ENCODE data around the gene MERTK.
"Not testable (repeated sequence)": the region's sequence is repeated elsewhere in the genome, so short reads cannot be mapped to it uniquely, and the experiment has no call there.

DNA sequence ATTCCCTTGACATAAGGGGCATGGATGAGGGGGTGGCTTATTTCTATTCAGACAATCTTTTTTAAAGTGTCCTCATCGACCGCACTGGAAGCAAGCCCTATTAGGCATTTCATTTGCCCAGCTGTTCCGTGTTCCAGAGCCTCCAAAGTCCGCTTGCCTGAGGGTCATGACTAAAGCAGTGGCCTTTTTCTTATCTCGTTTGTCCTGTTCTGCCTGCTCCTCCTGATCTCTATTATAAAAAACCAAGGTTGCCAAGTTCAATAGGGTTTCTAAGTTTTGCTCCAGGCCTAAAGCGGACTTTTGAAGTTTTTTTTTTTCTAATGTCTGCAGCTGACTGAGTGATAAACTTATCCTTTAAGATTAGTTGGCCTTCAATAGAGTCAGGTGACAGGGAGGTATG, 143.1 kb downstream of the MERTK start:
- TF ChIP-seq, protein P1, sequence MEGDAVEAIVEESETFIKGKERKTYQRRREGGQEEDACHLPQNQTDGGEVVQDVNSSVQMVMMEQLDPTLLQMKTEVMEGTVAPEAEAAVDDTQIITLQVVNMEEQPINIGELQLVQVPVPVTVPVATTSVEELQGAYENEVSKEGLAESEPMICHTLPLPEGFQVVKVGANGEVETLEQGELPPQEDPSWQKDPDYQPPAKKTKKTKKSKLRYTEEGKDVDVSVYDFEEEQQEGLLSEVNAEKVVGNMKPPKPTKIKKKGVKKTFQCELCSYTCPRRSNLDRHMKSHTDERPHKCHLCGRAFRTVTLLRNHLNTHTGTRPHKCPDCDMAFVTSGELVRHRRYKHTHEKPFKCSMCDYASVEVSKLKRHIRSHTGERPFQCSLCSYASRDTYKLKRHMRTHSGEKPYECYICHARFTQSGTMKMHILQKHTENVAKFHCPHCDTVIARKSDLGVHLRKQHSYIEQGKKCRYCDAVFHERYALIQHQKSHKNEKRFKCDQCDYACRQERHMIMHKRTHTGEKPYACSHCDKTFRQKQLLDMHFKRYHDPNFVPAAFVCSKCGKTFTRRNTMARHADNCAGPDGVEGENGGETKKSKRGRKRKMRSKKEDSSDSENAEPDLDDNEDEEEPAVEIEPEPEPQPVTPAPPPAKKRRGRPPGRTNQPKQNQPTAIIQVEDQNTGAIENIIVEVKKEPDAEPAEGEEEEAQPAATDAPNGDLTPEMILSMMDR (IDR thresholded peaks at IDR 0.05): not testable (repeated sequence)
- not testable (repeated sequence) for TF ChIP-seq EP300 (IDR thresholded peaks at IDR 0.05)

Data from gastroesophageal sphincter (tissue), 3 donors.